ENCODE results near the gene NR1D2. TPM values are rescaled to one million over a fixed set of nuclear protein-coding genes. Genes with fewer than 3 reads are reported as not detected.
A peak's percentile ranks its signal among the peaks of the same experiment; 100 is the strongest.

Gene NR1D2
- total RNA-seq, 1 donor from 2014 or later = 20.7 TPM

DNA sequence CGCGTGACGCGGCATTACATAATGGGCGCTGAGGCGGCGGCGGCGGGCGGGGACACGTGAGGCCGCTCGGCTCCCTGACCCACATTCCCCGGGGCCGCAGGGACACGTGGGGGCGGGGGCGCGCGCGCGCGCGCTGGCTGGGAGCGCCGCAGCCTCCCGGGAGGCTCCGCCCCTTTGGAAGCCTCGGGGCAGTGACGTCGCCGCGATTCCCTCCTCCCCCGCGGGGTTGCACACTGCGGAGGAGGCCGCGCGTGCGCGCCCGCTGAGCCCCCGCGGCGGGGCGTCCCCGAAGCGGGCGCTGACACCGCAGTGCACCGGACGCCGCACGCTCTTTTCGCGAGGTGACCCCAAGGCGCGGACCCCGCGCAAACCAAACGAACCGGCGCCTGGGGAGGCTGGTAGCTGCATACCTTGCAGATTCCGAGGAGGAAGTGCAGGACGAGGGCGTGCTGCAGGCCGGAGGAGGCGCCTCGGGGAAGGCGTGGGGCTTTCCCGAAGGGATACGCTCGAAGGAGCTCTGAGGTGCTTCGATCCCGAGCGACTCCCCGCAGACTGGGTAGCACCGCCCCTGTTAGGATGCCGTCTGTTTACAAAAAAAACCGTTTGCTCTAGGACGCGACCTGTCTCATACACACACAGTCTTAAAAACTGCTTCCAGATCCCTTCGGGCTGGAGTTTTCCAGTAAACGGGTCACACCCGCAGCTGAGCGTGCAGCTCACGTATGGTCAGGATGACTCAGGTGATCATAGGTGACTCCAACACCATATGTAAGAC lies 1.0 kb downstream of the NR1D2 start:
- peaks cover 2% of the 10 kb centered on the region for H3K36me3 Mint-ChIP-seq (ENCODE audit: low read depth, unreplicated experiment)
- Histone ChIP-seq H3K27ac (ENCODE audit: low read depth, low read length) (peak overlapping the region; percentile 90), H3K4me2 (ENCODE audit: low read length) (peak overlapping the region; percentile 92), H3K4me3 (ENCODE audit: insufficient read depth, low read depth, low read length) (peak overlapping the region; percentile 78), H3K36me3 (ENCODE audit: insufficient read depth, low read length) (no peaks in the 10 kb centered on the region), H3K9ac (ENCODE audit: low read length) (peak overlapping the region; percentile 92), H2AFZ (ENCODE audit: low read depth, low read length) (peak overlapping the region; percentile 51), H3K9me3 (ENCODE audit: insufficient read depth, low read depth, low read length) (no peaks in the 10 kb centered on the region), H4K20me1 (ENCODE audit: insufficient read depth, low read length) (peaks cover 37% of the 10 kb centered on the region), H3K4me1 (ENCODE audit: insufficient read depth, low read length) (peaks cover 19% of the 10 kb centered on the region), H3K79me2 (ENCODE audit: insufficient read depth, low read length) (peaks cover 37% of the 10 kb centered on the region), H3K27me3 (ENCODE audit: insufficient read depth, low read length) (peaks cover 6% of the 10 kb centered on the region)
- H3K4me1 Mint-ChIP-seq (ENCODE audit: low read depth, unreplicated experiment) = peaks cover 19% of the 10 kb centered on the region
- no peaks in the 10 kb centered on the region for H3K9me3 Mint-ChIP-seq (ENCODE audit: unreplicated experiment)
- DNase-seq (ENCODE audit: low read depth) (peak; percentile 75), FAIRE-seq (no peak)
- no peak for TF ChIP-seq EZH2 (IDR thresholded peaks at IDR 0.05; ENCODE audit: insufficient read depth, low read length)
- H3K27me3 Mint-ChIP-seq (ENCODE audit: low read depth, unreplicated experiment) = no peaks in the 10 kb centered on the region
- peak overlapping the region; percentile 94 for H3K4me3 Mint-ChIP-seq (ENCODE audit: unreplicated experiment)
- peak overlapping the region; percentile 98 for H3K27ac Mint-ChIP-seq (ENCODE audit: unreplicated experiment)

DNA sequence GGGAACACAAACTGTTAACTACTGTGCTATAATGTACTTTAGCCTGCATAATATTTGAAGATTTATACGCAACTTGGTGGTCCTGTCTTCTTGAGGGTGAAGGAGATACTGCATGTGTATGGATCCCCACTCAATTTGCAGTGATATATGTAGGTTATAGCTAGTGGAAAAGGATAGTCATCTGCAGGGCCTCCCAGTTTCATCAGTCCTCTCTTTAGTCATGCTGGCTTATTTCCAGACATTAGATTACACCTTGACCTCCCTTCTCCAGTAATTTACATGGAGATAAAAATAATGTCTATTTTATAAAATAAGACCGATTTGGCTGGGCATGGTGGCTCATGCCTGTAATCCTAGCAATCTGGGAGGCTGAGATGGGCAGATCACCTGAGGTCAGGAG lies 3.7 kb downstream of the NR1D2 start:
- TF ChIP-seq, protein P1, sequence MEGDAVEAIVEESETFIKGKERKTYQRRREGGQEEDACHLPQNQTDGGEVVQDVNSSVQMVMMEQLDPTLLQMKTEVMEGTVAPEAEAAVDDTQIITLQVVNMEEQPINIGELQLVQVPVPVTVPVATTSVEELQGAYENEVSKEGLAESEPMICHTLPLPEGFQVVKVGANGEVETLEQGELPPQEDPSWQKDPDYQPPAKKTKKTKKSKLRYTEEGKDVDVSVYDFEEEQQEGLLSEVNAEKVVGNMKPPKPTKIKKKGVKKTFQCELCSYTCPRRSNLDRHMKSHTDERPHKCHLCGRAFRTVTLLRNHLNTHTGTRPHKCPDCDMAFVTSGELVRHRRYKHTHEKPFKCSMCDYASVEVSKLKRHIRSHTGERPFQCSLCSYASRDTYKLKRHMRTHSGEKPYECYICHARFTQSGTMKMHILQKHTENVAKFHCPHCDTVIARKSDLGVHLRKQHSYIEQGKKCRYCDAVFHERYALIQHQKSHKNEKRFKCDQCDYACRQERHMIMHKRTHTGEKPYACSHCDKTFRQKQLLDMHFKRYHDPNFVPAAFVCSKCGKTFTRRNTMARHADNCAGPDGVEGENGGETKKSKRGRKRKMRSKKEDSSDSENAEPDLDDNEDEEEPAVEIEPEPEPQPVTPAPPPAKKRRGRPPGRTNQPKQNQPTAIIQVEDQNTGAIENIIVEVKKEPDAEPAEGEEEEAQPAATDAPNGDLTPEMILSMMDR (IDR thresholded peaks at IDR 0.05; ENCODE audit: insufficient read depth, low read depth, low read length) = no peak
- no peak for TF ChIP-seq EZH2 (IDR thresholded peaks at IDR 0.05; ENCODE audit: insufficient read depth, low read length)
- H3K27ac Mint-ChIP-seq (ENCODE audit: unreplicated experiment) = no peak overlapping the region
- Histone ChIP-seq H3K79me2 (ENCODE audit: insufficient read depth, low read length) (peaks cover 61% of the 10 kb centered on the region), H4K20me1 (ENCODE audit: insufficient read depth, low read length) (peaks cover 62% of the 10 kb centered on the region), H3K4me2 (ENCODE audit: low read length) (no peak overlapping the region), H3K36me3 (ENCODE audit: insufficient read depth, low read length) (no peaks in the 10 kb centered on the region), H3K27ac (ENCODE audit: low read depth, low read length) (no peak overlapping the region), H2AFZ (ENCODE audit: low read depth, low read length) (no peak overlapping the region), H3K4me3 (ENCODE audit: insufficient read depth, low read depth, low read length) (no peak overlapping the region), H3K27me3 (ENCODE audit: insufficient read depth, low read length) (peaks cover 6% of the 10 kb centered on the region), H3K9ac (ENCODE audit: low read length) (no peak overlapping the region), H3K4me1 (ENCODE audit: insufficient read depth, low read length) (peaks cover 19% of the 10 kb centered on the region), H3K9me3 (ENCODE audit: insufficient read depth, low read depth, low read length) (no peaks in the 10 kb centered on the region)
- H3K4me3 Mint-ChIP-seq (ENCODE audit: unreplicated experiment) = no peak overlapping the region
- H3K9me3 Mint-ChIP-seq (ENCODE audit: unreplicated experiment) = no peaks in the 10 kb centered on the region
- no peaks in the 10 kb centered on the region for H3K27me3 Mint-ChIP-seq (ENCODE audit: low read depth, unreplicated experiment)
- peaks cover 28% of the 10 kb centered on the region for H3K4me1 Mint-ChIP-seq (ENCODE audit: low read depth, unreplicated experiment)
- FAIRE-seq = no peak
- peaks cover 2% of the 10 kb centered on the region for H3K36me3 Mint-ChIP-seq (ENCODE audit: low read depth, unreplicated experiment)
- DNase-seq (ENCODE audit: low read depth) = no peak

DNA sequence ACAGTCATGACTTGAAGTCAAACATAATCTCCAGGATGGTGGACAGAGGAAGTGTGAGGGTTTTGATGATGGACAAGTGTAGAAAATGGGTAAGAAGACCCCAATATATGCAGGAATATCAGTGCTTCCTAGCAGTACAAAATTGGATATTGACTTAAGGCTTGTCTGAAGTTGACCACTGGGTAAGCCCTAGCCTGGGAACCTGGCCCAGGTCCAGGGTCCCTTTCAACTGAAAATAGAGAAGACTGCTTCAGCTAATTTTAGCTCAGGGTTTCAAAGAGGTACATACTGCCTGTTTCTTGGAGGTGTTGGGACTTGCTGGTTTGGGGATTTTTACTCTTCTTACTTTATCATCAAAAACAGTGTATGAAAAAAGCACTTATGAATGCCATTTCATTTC lies 4.7 kb downstream of the NR1D2 start:
- no peaks in the 10 kb centered on the region for H3K27me3 Mint-ChIP-seq (ENCODE audit: low read depth, unreplicated experiment)

More for the DNA sequence above, 4.7 kb downstream of the NR1D2 start:
- Histone ChIP-seq H3K36me3 (ENCODE audit: insufficient read depth, low read length) (no peaks in the 10 kb centered on the region), H3K4me2 (ENCODE audit: low read length) (no peak overlapping the region), H3K27me3 (ENCODE audit: insufficient read depth, low read length) (no peaks in the 10 kb centered on the region), H3K9ac (ENCODE audit: low read length) (no peak overlapping the region), H3K27ac (ENCODE audit: low read depth, low read length) (no peak overlapping the region), H3K4me1 (ENCODE audit: insufficient read depth, low read length) (peaks cover 19% of the 10 kb centered on the region), H4K20me1 (ENCODE audit: insufficient read depth, low read length) (peaks cover 71% of the 10 kb centered on the region), H3K4me3 (ENCODE audit: insufficient read depth, low read depth, low read length) (no peak overlapping the region), H3K9me3 (ENCODE audit: insufficient read depth, low read depth, low read length) (no peaks in the 10 kb centered on the region), H3K79me2 (ENCODE audit: insufficient read depth, low read length) (peaks cover 71% of the 10 kb centered on the region), H2AFZ (ENCODE audit: low read depth, low read length) (no peak overlapping the region)
- peaks cover 27% of the 10 kb centered on the region for H3K4me1 Mint-ChIP-seq (ENCODE audit: low read depth, unreplicated experiment)
- peak overlapping the region; percentile 66 for H3K4me3 Mint-ChIP-seq (ENCODE audit: unreplicated experiment)
- DNase-seq (ENCODE audit: low read depth) (no peak), FAIRE-seq (no peak)
- TF ChIP-seq, protein P1 (IDR thresholded peaks at IDR 0.05; ENCODE audit: insufficient read depth, low read depth, low read length) = no peak
- no peak for TF ChIP-seq EZH2 (IDR thresholded peaks at IDR 0.05; ENCODE audit: insufficient read depth, low read length)
- no peaks in the 10 kb centered on the region for H3K36me3 Mint-ChIP-seq (ENCODE audit: low read depth, unreplicated experiment)
- H3K9me3 Mint-ChIP-seq (ENCODE audit: unreplicated experiment) = no peaks in the 10 kb centered on the region
- H3K27ac Mint-ChIP-seq (ENCODE audit: unreplicated experiment) = peak overlapping the region; percentile 28
